Measurements from ENCODE around the gene ETV1.
A peak's percentile ranks its signal among the peaks of the same experiment; 100 is the strongest.

ETV1 gene

DNA sequence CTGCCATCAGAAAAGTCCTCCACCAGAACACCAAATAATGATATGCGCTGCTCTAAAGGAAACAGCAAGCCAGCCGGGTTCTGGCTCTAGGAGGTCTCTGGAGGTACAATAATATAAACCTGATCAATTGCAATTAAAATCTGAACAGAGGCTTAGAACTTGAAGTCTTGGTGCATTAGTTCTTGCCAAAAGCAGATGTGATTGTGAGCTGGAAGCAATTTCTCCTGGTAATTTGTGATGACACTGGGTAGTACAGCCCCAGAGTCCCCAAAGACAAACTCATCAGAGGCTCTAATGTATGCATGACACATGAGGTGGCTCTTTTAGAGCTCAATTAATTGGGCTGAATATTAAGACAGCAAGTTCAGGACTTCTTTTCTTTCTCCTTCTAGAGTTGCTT is 3.3 kb downstream of the ETV1 start:
- no peak for DNase-seq

DNA sequence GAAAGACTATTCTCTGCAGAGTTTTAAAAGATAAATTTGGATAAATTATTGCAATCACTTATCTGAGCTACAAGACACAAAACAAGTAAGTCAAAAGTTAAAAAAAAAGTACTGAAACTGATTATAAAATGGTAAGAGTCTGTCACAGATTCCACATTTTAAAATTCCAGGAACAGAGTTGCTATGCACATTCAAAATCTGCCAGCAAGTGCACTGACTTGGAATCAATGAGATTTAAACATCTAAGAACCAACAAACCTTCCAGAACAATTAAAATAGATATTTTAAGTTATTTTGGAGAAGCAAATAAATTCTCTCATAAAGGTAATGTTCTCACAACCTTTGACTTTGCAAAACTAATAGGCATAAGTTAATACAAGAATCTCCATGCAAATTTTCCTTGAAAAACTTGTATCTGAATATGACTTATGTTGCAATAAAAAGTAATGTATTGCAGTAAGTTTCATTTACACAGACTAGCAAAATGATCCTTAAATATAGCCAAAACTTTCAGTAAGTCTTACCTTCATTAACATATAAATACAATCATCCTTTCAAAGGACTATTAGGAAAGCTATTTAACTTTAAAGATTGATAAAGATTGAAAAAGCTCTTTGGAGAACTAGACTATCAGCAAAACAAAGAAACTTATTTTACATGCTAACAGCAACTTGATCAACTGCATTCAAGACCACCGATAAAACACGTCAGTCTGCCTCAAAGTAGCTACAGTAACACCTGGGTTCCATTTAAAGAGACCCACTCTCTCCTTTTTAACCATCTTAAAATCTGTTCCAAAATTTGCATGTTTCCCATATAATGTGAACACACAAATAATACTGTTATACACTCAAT is 4.4 kb downstream of the ETV1 start:
- no peak for DNase-seq

DNA sequence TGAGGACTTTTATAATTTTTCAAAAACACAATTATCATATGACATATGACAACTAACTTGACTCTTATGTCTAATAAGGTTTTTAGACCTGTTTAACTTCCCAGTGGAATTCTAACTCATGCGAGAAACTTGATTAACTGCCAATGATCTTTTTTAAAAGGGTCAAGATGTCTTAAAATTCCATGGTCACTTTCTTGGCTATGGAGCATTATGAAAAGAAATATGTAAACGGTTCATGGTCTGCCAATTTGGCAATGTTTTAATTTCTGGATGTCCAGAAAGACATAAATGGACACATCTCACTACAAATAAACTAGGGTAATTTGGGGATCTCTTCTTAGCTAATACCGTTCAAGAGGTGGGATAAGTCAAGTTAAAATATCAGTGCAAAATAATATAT is 5.4 kb downstream of the ETV1 start:
- no peak for DNase-seq

DNA sequence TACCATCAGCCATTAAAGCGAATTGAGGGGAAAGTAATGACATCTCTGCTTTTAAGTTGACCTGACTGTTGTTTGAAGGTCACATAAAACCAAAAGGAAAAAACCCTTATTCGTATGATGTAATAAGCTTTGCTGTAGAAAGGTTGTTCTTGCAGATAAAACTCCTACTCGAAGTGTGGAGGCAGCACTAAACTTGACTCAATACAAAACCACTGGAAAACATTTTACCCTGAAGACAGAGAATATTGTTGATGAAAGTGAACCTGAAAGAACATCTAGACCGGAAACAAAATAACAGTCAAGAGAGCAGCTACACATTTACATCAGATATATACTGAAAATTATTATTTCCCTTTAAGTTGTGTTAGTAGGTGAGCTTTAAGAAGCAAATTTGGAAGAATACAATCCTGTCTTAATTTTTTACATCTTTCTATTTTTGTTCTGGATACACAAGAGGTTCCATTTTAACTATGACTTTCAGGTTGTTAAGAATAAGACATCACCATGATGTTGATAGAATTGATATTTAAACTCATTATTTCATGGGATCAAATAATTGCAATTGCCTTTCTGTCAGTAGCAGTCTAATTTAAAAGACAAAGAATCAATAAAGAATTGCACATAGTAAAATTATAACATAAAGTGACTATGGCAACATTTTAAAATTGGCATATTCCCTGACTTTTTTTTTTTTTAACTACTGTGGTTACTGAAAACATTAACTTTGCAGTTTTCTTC is 6.4 kb downstream of the ETV1 start:
- no peak for DNase-seq

DNA sequence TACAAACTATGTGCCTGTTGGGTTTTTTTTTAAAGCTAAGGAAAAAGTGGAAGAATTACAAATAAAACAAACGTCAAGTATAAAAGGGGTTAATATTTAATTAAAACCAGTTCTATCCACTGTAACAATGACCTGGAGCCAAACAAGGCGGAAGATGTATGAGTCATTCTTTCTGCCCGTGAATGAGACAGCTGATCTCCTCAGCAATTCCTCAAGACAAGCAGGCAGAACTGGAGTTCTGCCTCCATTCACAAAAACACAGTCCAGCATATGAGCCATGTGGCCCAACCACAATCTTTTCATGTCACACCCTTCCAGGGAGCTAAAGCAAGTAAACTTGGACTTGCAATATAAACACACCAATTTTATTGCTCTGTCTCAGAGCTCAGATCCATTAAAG is 8.4 kb downstream of the ETV1 start:
- no peak for DNase-seq

DNA sequence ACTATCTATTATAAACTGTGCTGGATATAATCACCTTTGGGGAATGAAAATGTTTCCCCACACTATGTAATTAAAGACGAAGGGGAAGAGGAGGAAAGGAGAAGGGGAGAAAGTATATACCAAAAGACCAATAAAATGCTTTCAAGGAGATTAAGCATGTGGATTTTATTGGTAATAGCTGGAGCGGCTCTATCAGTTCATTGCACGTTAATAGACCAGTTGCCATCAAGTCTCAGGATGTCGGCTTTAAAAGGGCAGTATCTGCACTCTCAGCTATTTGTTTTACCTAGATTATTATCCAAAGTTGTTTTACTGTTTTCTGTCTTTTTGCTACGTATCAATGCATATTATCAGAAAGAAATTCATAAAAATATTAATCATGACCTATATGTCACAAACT is 9.0 kb downstream of the ETV1 start:
- no peak for DNase-seq

DNA sequence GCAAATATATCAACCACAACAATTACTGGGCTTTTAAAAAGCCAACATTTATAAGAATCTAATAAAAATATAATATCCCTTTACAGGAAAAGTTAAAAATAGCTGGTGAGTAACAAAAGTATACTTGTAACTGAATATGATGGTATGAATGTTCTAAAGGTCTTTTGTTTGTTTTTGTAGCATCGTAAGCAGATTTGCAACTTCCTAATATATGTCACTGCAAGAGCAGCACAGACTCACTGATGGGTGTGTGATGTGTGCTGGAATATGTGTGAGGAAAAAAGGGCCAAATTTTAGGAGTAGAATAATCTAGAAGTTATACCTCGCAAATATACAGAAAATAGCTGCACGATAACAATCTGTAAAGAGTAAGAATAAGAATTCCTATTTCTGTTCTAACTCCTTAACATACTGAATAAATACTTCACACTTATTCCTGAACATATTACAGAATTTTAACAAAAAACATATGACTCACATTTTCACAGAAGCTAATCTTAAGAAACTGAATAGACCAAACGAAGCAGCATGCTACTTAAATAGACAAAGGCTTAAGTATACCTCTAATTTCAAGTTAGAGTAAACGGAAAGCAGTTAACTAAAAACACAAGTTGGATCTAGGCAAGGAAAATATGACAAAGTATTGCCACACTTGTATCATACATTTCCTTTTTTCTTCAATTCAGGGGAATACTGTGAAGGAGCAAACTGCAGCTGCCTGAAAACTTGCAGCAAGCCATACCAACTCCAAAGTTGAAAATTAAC is 9.6 kb downstream of the ETV1 start:
- no peak for DNase-seq

DNA sequence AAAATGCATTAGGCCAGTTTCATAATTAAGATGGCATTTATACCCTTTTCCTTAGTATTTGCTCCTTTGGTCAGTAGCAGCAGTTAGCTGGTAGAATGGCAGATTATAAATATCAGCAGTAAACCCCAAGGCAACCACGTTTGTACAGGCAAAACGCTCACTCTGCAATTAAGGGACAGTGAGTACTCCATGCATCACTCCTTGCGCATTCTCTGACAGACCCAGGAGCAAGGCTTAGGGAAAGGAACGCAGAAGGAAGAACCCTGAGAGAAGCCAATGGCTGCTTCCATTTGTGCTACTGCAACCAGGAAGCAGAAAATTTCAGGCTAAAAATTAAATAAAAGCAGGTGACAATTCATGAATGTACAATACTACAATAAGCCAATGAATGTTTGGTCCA is 12.9 kb downstream of the ETV1 start:
- DNase-seq: no peak

DNA sequence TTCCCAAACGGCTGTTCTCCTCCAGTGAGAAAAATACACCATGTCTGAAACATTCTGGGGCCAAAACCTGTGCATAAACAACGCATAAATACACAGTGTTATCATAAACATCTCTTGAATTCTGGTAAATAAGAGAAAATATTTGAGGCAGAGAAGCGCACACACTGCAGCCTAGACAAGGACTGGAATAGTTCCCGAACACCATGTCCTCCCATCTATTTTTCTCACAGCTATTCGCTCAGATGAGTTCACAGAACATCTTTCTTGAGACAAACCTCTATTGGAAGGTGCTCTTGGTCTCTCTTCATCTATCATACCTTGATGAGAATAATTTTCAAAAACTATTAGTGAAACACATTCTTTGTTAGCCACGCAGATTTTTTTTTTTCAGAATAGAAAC is 24.4 kb downstream of the ETV1 start:
- DNase-seq: no peak

DNA sequence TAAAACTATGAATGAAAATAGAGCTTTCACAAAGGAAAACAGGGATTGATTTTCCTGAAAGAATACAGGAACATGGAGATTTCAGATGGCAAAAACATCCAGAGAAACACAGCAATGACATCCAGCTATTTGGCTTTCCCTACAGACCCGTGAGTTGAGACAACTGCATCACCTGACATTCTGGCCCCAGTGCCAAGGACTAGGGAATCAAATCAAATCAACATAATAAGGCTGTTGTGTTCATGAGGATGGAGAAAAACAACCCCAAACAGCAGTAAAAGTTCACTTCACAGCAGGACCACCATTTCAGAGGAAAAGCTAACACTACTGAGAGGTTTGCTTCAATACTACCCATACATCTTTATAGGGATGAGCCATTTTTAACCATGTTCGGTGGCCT is 25.5 kb downstream of the ETV1 start:
- no peak for DNase-seq

DNA sequence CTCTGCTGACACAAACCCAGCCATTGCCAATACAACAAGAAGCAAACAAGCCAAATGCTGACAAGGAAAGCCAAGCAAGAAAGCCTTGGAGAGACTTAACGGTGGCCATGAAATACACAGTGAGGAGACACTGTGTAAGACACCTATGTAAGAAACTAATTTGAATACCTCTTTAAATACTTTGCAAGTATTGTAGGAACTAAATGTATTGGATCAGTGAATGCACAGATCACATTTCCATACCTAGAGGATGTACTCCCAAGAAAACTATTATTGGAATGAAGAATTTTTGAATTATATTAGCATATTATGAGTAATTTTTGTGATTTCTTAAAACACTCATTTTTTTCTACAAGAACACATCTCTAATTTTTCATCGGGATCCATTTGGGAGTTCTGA is 34.0 kb downstream of the ETV1 start:
- no peak for DNase-seq

DNA sequence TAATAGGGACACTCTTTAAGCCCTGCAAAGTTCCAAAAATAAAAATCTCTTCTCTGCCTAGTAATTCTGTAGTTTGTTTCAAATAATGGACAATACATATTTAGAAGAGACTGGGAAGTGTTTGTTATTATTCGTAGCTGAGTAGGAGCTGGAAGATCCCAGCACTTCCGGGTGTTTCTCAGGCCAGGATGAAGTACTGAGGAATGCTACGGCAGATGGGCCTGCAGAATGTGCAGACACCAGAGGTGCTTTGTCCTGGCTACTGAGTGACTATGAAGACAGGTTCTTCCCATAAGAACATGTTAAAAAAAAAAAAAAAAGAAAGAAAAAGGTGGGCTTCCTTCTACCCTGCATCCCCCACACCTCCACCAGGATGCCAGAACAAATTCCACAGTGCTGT is 36.1 kb downstream of the ETV1 start:
- DNase-seq: no peak

DNA sequence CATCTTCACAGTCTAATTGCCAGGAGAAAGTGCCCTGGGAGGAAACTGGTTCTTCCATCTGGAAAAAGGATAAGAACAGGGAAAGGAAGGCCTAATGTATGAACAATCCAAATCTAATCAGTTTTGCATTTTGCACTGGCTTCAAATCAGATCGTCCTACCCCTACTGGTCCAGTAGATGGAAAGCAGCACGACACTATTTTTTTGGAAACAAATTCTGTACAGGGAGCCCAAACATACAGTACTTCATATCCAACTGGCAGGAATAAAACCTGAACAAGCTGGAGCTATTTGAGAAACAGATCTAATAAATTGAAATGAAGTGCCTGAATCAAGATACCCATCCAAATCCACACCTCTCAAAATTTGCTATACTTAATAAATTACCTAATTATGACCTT is 36.5 kb downstream of the ETV1 start:
- DNase-seq: no peak

DNA sequence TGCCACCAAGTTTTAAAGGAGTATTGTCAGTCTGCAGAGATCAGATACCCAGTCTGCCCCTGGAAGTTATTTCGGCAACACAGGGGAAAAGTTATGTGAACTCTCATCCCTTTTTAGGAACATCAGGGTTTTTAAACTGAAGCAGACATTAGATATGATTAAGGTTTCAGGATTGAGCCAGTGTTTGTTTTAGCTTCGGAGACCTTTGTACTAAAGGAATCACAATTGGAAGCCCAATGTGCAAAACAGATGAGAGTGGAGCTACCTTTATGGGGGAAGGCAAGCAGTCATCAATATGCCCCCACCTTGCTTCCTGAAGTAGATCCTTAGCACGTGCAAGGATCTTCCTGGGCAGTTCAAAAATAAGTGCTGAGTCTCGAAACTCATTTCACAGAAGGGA is 39.5 kb downstream of the ETV1 start:
- DNase-seq: no peak

DNA sequence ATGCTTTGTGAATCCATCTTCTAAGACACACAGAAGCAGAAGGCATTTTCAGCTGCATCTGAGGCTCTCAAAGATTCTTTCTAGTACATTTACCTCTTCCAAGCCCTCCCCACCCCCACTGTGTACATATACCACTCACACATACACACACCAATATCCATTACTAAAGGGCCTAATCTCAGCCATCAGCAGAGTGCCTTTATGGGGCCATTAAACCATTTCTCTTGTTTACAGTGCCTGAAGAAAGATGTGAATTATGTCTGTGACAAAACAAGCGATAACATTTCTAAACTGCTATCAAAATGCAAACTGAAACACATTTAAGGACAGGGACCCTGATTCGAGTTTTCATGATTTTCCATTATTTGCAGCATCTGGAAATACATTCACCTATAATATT is 40.0 kb downstream of the ETV1 start:
- peak; percentile 44 for DNase-seq

DNA sequence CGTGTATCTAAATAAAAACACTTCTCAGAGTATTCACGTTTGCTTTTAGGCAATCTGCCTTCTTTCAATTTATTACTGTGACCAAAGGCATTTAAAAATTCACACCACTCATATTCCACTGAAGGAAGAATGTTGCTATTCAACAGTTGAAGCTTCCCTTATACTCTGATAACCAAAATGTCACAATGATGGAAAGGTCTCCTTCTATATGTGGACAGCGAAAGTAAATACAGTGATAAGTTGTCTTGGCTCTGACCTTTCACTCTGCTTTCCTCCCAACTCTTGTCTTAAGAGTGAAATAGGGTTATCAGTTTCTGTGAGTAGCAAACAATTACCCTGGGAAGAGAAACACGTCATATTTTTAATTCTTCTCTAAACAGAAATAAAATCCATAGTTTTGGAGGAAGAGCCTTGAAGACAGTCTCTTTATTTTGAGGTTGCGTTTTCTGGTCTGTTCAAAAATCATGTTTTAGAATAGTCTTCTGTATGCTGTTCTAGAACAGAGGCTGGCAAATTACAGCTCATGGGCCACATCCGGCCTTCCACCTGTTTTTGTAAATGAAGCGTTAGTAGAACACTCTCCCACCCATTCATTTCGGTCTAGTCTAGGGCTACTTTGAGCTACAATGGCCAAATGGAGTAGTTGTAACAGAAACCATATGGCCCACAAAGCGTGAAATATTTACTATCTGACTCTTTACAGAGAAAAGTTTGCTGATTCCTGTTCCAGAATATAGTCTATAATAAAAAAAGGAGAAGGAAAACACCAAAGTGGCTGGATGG is 41.3 kb downstream of the ETV1 start:
- DNase-seq: no peak

DNA sequence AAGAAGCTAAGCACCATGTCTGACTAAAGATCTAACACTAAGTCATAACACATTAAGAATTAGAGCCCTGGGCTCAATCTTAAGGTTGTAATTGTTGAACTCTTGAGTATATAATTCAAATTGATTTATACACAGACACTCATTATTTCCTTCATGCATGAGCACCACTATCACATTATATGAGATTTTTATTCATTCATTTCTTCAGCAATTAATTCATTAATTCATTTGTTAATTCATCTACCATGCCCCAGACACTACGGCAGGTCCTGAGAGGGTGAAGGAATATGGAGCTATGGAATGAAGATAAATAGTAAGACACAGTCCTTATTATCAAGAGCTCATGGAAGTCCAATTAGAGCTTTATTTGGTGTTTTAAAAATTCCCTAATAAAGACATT is 41.9 kb downstream of the ETV1 start:
- no peak for DNase-seq

DNA sequence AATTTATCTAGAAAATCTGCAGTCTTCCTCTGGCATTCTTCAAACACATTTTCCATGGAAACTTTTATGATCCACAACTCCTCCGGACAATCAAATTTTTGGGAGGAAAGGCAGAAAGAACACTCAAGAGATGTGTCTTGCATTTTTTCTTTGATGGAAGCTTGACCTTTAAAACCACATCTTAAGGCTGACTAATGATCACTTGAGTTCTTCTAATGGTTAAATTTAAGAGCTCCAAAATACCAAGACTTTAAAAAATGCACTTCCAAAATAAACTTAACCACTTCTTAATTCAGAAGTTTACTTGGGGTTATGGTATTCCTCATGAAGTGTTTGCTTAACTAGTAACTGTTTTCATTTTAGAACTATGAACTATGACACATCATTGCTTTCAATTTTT is 43.3 kb downstream of the ETV1 start:
- no peak for DNase-seq

DNA sequence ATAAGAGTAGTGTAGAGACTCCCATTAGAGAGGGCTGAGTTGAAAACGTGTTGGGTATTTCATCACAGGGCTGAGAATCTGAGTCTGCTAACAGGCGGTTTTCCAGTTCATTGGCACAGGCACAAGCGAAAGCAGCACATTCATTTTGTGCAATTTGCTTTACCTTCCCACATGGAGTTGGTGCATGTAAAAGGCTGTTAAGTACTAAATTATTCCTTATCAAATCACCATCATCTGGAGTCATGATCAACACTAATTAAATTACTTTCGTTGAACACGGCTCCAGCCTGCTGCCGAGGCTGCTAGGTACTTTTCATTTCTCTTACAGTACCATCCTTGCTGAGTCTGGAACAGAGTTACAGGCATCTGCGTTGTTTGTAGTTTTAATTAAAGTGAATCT is 43.8 kb downstream of the ETV1 start:
- DNase-seq: peak; percentile 6

DNA sequence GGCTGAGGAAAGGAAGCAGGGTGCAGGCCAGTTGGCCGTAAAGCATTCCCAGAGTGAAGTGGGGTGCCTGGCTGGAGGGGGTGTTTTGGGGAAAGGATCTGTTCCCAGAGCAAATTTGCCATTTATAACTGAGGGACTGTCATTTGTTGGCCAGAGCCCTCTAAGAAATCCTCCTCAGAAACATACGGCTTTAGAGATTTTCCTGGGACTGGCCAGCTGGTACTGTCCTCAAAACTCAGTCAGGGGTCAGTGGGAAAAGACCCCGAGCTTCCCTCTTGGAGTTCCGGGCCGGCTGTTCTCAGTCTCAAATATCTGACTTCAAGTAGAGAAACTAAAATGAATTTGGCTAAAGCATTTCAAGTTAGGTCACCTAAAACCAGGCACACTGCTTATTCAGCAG is 55.9 kb downstream of the ETV1 start:
- DNase-seq: no peak

DNA sequence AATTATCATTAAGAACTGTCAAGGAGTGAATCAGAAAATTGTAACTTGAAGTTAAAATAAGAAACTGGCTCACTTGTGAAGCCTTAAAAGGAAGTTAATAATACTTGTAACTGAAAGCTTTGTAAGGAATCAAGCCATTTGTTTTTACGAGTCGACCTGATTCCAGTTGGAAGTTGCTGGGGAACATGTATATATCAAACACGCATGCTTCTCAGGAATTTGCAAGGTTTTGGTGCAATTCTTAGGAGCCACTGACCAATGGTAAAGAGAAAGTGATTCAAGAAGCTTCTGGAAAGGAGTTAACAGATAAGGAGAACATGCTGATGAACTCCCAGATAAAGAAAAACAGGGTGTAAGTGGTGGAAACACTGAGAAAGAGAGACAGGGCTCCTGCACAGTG is 56.4 kb downstream of the ETV1 start:
- no peak for DNase-seq

DNA sequence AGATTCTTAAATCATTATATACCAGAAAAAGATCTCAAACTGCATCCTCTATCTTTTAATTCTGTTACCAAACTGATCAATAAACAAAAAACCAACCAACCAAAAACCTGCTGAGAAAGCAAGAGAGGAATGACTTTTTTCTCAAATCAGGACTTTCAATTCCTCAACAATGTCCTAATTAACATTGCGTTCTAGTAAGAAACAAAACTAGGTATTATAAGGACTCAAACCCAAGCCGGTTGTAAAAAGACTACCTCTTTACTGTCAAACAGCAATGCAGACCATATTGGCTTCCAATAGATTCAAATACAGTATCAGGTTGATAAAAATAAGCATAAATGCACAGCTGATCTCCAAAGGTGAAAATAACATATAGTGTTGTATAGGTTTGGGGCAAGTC is 57.3 kb downstream of the ETV1 start:
- no peak for DNase-seq

DNA sequence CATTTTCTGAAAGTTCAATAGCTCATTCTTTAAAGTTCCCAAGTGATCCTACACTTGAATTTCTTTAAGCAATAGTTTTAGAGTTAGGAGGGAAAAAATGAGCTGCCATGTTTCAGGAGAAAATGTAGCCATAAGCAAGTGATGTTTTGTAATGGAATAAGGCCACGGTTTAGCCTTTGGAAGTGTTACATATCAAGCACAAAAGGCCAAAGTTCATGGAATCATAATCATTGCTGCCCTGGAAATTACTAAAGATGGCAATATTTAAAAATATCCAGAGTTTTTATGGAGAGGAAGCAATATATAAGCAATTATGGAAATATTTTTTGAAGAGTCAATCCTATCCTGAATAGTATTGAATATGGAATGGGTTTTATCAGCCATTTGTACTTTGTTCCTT is 68.4 kb downstream of the ETV1 start:
- DNase-seq: no peak

Measured in NCI-H1092 (cell line).